ENCODE results near the gene RFX7.

The RFX7 gene

DNA sequence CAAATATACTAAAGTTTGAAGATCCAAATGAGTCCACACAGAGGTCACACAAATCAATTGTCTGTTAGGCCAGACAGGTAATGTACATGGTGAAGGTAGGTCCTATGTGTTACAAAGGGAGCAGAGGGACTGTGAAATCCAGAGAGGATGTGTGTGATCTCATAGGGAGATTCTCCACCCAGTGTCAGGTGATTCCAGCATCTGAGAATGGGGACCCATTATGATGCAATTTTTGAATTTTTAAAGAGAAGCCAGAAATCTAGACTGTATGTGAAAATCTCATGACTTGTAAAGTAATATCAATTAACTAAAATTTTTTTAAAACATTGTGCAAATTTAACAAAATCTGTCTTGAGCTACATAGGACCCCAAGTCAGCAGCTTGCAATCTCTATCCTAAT, 192.0 kb downstream of the RFX7 start:
- H2BK120ac ChIP-seq (ENCODE audit: insufficient read depth, low read length, poor library complexity): no peak overlapping the region
- no peak for DNase-seq
- no peak overlapping the region for H3K14ac ChIP-seq (ENCODE audit: low read length)
- no peak overlapping the region for H4K91ac ChIP-seq (ENCODE audit: low read depth, low read length)
- no peak overlapping the region for H2AFZ ChIP-seq (ENCODE audit: insufficient read depth, low read length, poor library complexity)
- H3K4me2 ChIP-seq (ENCODE audit: low read length): no peak overlapping the region
- no peak overlapping the region for H2AK5ac ChIP-seq (ENCODE audit: low read length)
- H3K9ac ChIP-seq (ENCODE audit: low read length): no peak overlapping the region
- peaks cover 0 to 8% of the 10 kb centered on the region in 2 experiments for H3K4me1 ChIP-seq (ENCODE audit: control insufficient read depth in 1 of 2, insufficient read depth in 2 of 2, low read length in 2 of 2)
- H3K4me3 ChIP-seq (ENCODE audit: low read depth, low read length): no peak overlapping the region
- H2BK12ac ChIP-seq (ENCODE audit: low read length): no peak overlapping the region
- no peak overlapping the region for H4K8ac ChIP-seq (ENCODE audit: low read depth, low read length)
- H3K23ac ChIP-seq (ENCODE audit: low read length): no peak overlapping the region
- H4K12ac ChIP-seq (ENCODE audit: low read depth, low read length): no peak overlapping the region
- H3K9me3 ChIP-seq (ENCODE audit: insufficient read depth, low read depth, low read length): peaks cover 2% of the 10 kb centered on the region
- H3K18ac ChIP-seq (ENCODE audit: low read length): no peak overlapping the region
- H3K27ac ChIP-seq (ENCODE audit: low read depth, low read length): no peak overlapping the region
- no peak overlapping the region for H3K4ac ChIP-seq (ENCODE audit: low read depth, low read length)
- H3K36me3 ChIP-seq (ENCODE audit: control insufficient read depth in 1 of 2, insufficient read depth in 2 of 2, low read length in 2 of 2): no peaks in the 10 kb centered on the region
- H2BK5ac ChIP-seq (ENCODE audit: low read depth, low read length, poor library complexity): no peak overlapping the region
- no peaks in the 10 kb centered on the region for H3K27me3 ChIP-seq (ENCODE audit: insufficient read depth, low read length)
- H3K79me2 ChIP-seq (ENCODE audit: control insufficient read depth, insufficient read depth, low read length, poor library complexity): no peaks in the 10 kb centered on the region
- H3K79me1 ChIP-seq (ENCODE audit: low read length): peaks cover 7% of the 10 kb centered on the region

DNA sequence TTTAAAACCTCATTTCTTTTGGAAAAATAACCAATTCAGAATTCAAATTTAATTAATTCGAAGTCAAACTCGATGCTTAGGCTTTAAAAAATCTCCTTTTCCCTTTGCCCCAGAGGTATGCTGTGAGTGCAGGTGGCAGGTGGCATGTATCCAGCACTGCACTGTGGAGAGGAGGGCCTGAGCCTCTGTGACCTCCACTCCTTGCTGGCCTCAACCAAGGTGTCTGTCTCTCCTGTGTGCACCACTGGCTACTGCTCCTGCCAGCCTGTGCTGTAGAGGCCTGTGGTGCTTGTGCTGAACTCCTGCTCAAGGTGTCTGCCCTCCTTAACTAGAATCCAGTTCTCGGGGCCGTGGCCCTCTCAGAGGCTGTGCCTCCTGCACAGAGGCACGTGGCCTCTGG, 194.1 kb downstream of the RFX7 start:
- no peak overlapping the region for H3K4me3 ChIP-seq (ENCODE audit: low read depth, low read length)
- H2AFZ ChIP-seq (ENCODE audit: insufficient read depth, low read length, poor library complexity): no peak overlapping the region
- no peak overlapping the region for H3K4me2 ChIP-seq (ENCODE audit: low read length)
- H4K12ac ChIP-seq (ENCODE audit: low read depth, low read length): no peak overlapping the region
- WGBS (ENCODE audit: extremely low coverage, insufficient coverage, insufficient read length): no CpG with 5 or more reads among the region's 5 CpGs
- H3K4me1 ChIP-seq (ENCODE audit: control insufficient read depth in 1 of 2, insufficient read depth in 2 of 2, low read length in 2 of 2): peaks cover 0 to 8% of the 10 kb centered on the region in 2 experiments
- H2BK12ac ChIP-seq (ENCODE audit: low read length): no peak overlapping the region
- peak overlapping the region; percentile 2 for H2BK120ac ChIP-seq (ENCODE audit: insufficient read depth, low read length, poor library complexity)
- H3K4ac ChIP-seq (ENCODE audit: low read depth, low read length): no peak overlapping the region
- no peak overlapping the region for H4K8ac ChIP-seq (ENCODE audit: low read depth, low read length)
- peak overlapping the region; percentile 96 for H3K23ac ChIP-seq (ENCODE audit: low read length)
- H3K79me1 ChIP-seq (ENCODE audit: low read length): peaks cover 7% of the 10 kb centered on the region
- H3K36me3 ChIP-seq (ENCODE audit: control insufficient read depth in 1 of 2, insufficient read depth in 2 of 2, low read length in 2 of 2): no peaks in the 10 kb centered on the region
- peak overlapping the region; percentile 45 for H4K91ac ChIP-seq (ENCODE audit: low read depth, low read length)
- no peak overlapping the region for H2BK5ac ChIP-seq (ENCODE audit: low read depth, low read length, poor library complexity)
- H3K9me3 ChIP-seq (ENCODE audit: insufficient read depth, low read depth, low read length): peaks cover 2% of the 10 kb centered on the region
- H3K18ac ChIP-seq (ENCODE audit: low read length): no peak overlapping the region
- H3K79me2 ChIP-seq (ENCODE audit: control insufficient read depth, insufficient read depth, low read length, poor library complexity): no peaks in the 10 kb centered on the region
- no peaks in the 10 kb centered on the region for H3K27me3 ChIP-seq (ENCODE audit: insufficient read depth, low read length)
- no peak overlapping the region for H3K27ac ChIP-seq (ENCODE audit: low read depth, low read length)
- no peak overlapping the region for H2AK5ac ChIP-seq (ENCODE audit: low read length)
- no peak overlapping the region for H3K9ac ChIP-seq (ENCODE audit: low read length)
- DNase-seq: no peak
- no peak overlapping the region for H3K14ac ChIP-seq (ENCODE audit: low read length)

DNA sequence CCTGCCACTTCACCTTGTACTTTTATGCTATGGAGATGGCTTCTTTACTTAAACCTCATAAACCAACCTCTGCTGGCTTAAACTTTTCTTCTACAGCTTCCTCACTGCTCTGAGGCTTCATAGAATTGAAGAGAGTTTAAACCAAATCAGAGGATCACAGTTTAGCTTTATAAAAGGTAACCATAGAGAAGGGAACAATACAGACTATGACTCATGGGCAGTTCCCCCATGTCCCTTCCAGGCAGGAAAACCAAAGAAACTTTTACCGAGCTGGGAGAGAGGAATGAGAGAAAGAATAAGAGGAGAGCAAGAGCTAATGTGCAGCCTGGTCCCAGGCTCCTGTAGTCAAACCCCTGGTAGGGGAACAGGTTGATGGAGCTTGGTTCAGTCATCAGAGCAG, 196.3 kb downstream of the RFX7 start:
- Histone ChIP-seq H4K12ac (ENCODE audit: low read depth, low read length) (no peak overlapping the region), H3K4ac (ENCODE audit: low read depth, low read length) (no peak overlapping the region), H3K27ac (ENCODE audit: low read depth, low read length) (no peak overlapping the region), H3K4me3 (ENCODE audit: low read depth, low read length) (no peak overlapping the region), H3K4me1 (ENCODE audit: control insufficient read depth in 1 of 2, insufficient read depth in 2 of 2, low read length in 2 of 2) (peaks cover 6 to 14% of the 10 kb centered on the region in 2 experiments), H3K9ac (ENCODE audit: low read length) (no peak overlapping the region), H2BK5ac (ENCODE audit: low read depth, low read length, poor library complexity) (no peak overlapping the region), H3K18ac (ENCODE audit: low read length) (no peak overlapping the region), H2BK12ac (ENCODE audit: low read length) (peak overlapping the region; percentile 59), H2AFZ (ENCODE audit: insufficient read depth, low read length, poor library complexity) (no peak overlapping the region), H3K79me1 (ENCODE audit: low read length) (peaks cover 7% of the 10 kb centered on the region), H4K8ac (ENCODE audit: low read depth, low read length) (no peak overlapping the region), H3K4me2 (ENCODE audit: low read length) (no peak overlapping the region), H3K9me3 (ENCODE audit: insufficient read depth, low read depth, low read length) (peaks cover 2% of the 10 kb centered on the region), H3K14ac (ENCODE audit: low read length) (no peak overlapping the region), H2AK5ac (ENCODE audit: low read length) (no peak overlapping the region), H4K91ac (ENCODE audit: low read depth, low read length) (no peak overlapping the region), H3K79me2 (ENCODE audit: control insufficient read depth, insufficient read depth, low read length, poor library complexity) (no peaks in the 10 kb centered on the region), H3K27me3 (ENCODE audit: insufficient read depth, low read length) (no peaks in the 10 kb centered on the region), H2BK120ac (ENCODE audit: insufficient read depth, low read length, poor library complexity) (no peak overlapping the region), H3K36me3 (ENCODE audit: control insufficient read depth in 1 of 2, insufficient read depth in 2 of 2, low read length in 2 of 2) (no peaks in the 10 kb centered on the region), H3K23ac (ENCODE audit: low read length) (no peak overlapping the region)
- peak in 1 of 2 donors; percentile 32 for DNase-seq
- WGBS (ENCODE audit: extremely low coverage, insufficient coverage, insufficient read length): no CpG with 5 or more reads among the region's 1 CpG

DNA sequence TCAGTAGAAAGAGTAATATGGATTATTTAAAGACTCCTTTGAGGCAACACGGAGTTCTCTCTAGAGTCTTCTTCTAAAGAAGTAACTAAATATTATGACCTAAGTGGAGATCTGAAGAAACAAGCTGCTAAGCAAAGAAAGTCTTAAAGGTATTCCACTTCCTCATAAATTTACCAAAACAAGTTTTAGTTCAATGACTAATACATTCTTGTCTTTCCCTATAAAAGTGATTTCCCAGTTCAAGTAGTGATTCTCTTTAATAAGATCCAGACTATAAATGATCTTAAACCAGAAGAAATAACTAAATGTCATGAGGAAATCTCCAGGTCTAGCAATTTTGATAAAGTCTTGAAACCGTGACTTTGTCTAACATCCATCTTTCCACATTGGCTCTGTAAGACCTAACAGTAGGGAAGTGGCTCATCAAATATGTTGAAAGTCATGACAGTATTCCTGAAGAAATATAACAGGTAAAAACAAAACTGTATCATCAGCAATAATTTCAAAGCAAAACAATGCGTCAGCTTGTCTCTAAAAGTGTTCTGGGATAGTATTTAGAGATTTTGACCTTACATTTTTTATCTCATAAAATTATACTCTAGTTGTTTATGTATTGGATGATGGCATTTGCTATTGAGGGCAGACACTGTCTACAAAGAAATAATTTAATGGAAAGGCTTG, 198.5 kb downstream of the RFX7 start:
- Histone ChIP-seq H3K36me3 (ENCODE audit: control insufficient read depth in 1 of 2, insufficient read depth in 2 of 2, low read length in 2 of 2) (no peaks in the 10 kb centered on the region), H2BK120ac (ENCODE audit: insufficient read depth, low read length, poor library complexity) (no peak overlapping the region), H4K91ac (ENCODE audit: low read depth, low read length) (no peak overlapping the region), H3K4me3 (ENCODE audit: low read depth, low read length) (no peak overlapping the region), H3K4me2 (ENCODE audit: low read length) (no peak overlapping the region), H4K12ac (ENCODE audit: low read depth, low read length) (no peak overlapping the region), H3K79me1 (ENCODE audit: low read length) (peaks cover 7% of the 10 kb centered on the region), H2BK5ac (ENCODE audit: low read depth, low read length, poor library complexity) (no peak overlapping the region), H3K18ac (ENCODE audit: low read length) (no peak overlapping the region), H2AK5ac (ENCODE audit: low read length) (no peak overlapping the region), H3K14ac (ENCODE audit: low read length) (no peak overlapping the region), H3K79me2 (ENCODE audit: control insufficient read depth, insufficient read depth, low read length, poor library complexity) (no peaks in the 10 kb centered on the region), H3K27me3 (ENCODE audit: insufficient read depth, low read length) (no peaks in the 10 kb centered on the region), H3K9ac (ENCODE audit: low read length) (no peak overlapping the region), H2AFZ (ENCODE audit: insufficient read depth, low read length, poor library complexity) (no peak overlapping the region), H2BK12ac (ENCODE audit: low read length) (no peak overlapping the region), H3K4me1 (ENCODE audit: control insufficient read depth in 1 of 2, insufficient read depth in 2 of 2, low read length in 2 of 2) (peaks cover 6 to 22% of the 10 kb centered on the region in 2 experiments), H3K23ac (ENCODE audit: low read length) (no peak overlapping the region), H4K8ac (ENCODE audit: low read depth, low read length) (no peak overlapping the region), H3K27ac (ENCODE audit: low read depth, low read length) (no peak overlapping the region), H3K9me3 (ENCODE audit: insufficient read depth, low read depth, low read length) (peaks cover 2% of the 10 kb centered on the region), H3K4ac (ENCODE audit: low read depth, low read length) (no peak overlapping the region)
- no peak for DNase-seq
- WGBS (ENCODE audit: extremely low coverage, insufficient coverage, insufficient read length): no CpG with 5 or more reads among the region's 3 CpGs

Data from trophoblast cell (in vitro differentiated cells and primary cell).